Type B pancreatic cell (in vitro differentiated cells): ENCODE data around the gene BRD3OS. TPM values are rescaled to one million over a fixed set of nuclear protein-coding genes. Genes with fewer than 3 reads are reported as not detected.

Experiments
- DNase-seq: peaks from one replicate; pipeline ENCODE4 v3.0.0; 2021; ENCODE audit warnings: mixed read lengths; ENCODE audit not compliant: unreplicated experiment; ENCODE audit errors: extremely low spot score
- H3K27ac Mint-ChIP-seq: 2 replicates; pipeline ENCODE4 v1.8.0; 2021; ENCODE audit warnings: mild to moderate bottlenecking, mixed read lengths
- H3K27me3 Mint-ChIP-seq: 2 replicates; pipeline ENCODE4 v1.8.0; 2021; ENCODE audit warnings: mixed read lengths
- H3K36me3 Mint-ChIP-seq: 2 replicates; pipeline ENCODE4 v1.8.0; 2021; ENCODE audit warnings: mixed read lengths
- H3K4me1 Mint-ChIP-seq: one replicate; pipeline ENCODE4 v1.8.0; 2021; ENCODE audit warnings: mixed read lengths; ENCODE audit not compliant: unreplicated experiment
- H3K4me3 Mint-ChIP-seq: 2 replicates; pipeline ENCODE4 v1.8.0; 2021; ENCODE audit warnings: mild to moderate bottlenecking, mixed read lengths
- H3K9me3 Mint-ChIP-seq: 2 replicates; pipeline ENCODE4 v1.8.0; 2021; ENCODE audit warnings: mixed read lengths
- total RNA-seq: library from RNA; stranded (reverse); gene quantifications from 2 replicates; pipeline ENCODE4 v1.2.1, GENCODE V29; 2021; ENCODE audit warnings: low replicate concordance
- TF ChIP-seq, protein P1 (sequence below): fragments of 200-600 bp; sonication (generic); conservative IDR thresholded peaks from 2 replicates; pipeline ENCODE4 v1.5.0; 2021; ENCODE audit warnings: antibody characterized with exemption, mild to moderate bottlenecking

The BRD3OS gene
- total RNA-seq, 1 donor from 2014 or later = 24.0 TPM

DNA sequence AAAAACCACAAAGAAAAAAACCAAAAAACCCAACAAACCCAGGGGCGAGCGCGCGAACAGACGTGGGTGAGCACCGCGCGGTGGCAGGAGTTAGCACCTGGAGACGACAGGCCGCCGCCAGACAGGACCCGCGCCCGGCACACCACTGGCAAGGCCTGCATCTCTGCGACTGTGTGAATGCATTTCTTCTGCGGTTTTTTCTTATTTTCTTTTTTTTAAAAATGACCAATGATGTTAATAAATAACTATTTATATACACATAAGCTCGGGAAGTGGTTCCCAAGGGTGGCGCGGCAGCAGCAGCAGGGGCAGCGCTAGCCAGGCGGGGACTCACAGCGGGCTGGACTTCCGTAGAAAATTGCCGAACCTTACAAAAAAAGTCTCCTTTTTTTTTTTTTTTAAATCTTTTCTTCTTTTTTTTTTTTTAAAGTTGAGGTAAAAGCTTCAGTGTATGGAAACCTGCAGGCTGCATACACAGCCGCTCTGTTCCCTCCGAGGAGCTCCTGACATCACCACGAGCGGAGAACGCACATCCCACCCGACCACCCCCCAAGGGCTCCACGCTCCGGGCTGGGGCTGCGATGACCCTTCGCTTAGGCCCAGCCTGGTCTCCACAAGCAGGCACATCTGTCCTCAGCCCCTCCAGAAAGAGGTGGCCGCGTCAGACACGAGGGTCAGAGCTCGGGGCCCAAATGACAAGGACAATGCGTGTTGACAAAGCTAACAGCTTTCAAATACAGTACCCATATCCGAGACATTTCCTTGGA, 7.4 kb downstream of the BRD3OS start:
- no peaks in the 10 kb centered on the region for H3K9me3 Mint-ChIP-seq
- H3K4me3 Mint-ChIP-seq = no peak overlapping the region

DNA sequence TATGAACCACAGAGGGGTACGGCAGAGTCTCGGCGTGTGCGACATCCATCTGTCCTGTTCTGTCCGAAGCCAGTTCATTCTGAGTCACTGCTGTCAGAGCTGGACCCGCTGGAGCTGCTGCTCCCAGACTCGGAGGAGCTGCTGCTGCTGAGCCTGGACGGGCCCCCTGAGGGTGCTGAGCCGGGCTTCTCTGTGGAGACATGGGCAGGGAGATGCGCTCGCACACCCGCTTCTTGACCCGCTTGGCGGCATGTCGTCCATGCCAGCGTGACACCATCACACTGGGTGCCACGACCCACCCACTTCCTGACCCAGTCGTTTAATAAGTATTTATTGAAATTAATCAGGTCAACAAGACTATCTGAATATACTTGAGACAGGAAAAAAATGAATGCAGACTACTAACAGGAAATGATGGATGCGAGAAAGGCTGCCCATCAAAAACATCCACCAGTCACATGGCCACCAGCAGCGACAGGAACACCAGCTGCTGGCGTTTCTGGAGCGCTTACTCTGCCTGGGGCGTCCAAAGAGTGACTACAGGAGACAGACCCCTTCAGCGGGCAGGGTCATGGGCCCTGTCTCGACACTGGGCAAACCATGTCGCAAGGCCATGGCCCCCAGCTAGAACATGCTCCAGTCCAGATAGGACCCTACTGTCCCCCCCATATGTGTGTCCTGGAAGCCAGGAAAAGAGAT, 8.4 kb downstream of the BRD3OS start:
- Mint-ChIP-seq H3K27ac (no peak overlapping the region), H3K4me3 (no peak overlapping the region), H3K9me3 (no peaks in the 10 kb centered on the region), H3K27me3 (no peaks in the 10 kb centered on the region), H3K4me1 (no peaks in the 10 kb centered on the region), H3K36me3 (peaks cover 25% of the 10 kb centered on the region)
- TF ChIP-seq, protein P1, sequence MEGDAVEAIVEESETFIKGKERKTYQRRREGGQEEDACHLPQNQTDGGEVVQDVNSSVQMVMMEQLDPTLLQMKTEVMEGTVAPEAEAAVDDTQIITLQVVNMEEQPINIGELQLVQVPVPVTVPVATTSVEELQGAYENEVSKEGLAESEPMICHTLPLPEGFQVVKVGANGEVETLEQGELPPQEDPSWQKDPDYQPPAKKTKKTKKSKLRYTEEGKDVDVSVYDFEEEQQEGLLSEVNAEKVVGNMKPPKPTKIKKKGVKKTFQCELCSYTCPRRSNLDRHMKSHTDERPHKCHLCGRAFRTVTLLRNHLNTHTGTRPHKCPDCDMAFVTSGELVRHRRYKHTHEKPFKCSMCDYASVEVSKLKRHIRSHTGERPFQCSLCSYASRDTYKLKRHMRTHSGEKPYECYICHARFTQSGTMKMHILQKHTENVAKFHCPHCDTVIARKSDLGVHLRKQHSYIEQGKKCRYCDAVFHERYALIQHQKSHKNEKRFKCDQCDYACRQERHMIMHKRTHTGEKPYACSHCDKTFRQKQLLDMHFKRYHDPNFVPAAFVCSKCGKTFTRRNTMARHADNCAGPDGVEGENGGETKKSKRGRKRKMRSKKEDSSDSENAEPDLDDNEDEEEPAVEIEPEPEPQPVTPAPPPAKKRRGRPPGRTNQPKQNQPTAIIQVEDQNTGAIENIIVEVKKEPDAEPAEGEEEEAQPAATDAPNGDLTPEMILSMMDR = no peak
- no peak for DNase-seq

More for the DNA sequence above, 7.4 kb downstream of the BRD3OS start:
- no peak overlapping the region for H3K27ac Mint-ChIP-seq
- no peak for DNase-seq
- peaks cover 15% of the 10 kb centered on the region for H3K36me3 Mint-ChIP-seq
- TF ChIP-seq, protein P1 = no peak
- H3K4me1 Mint-ChIP-seq = no peaks in the 10 kb centered on the region
- H3K27me3 Mint-ChIP-seq = no peaks in the 10 kb centered on the region

DNA sequence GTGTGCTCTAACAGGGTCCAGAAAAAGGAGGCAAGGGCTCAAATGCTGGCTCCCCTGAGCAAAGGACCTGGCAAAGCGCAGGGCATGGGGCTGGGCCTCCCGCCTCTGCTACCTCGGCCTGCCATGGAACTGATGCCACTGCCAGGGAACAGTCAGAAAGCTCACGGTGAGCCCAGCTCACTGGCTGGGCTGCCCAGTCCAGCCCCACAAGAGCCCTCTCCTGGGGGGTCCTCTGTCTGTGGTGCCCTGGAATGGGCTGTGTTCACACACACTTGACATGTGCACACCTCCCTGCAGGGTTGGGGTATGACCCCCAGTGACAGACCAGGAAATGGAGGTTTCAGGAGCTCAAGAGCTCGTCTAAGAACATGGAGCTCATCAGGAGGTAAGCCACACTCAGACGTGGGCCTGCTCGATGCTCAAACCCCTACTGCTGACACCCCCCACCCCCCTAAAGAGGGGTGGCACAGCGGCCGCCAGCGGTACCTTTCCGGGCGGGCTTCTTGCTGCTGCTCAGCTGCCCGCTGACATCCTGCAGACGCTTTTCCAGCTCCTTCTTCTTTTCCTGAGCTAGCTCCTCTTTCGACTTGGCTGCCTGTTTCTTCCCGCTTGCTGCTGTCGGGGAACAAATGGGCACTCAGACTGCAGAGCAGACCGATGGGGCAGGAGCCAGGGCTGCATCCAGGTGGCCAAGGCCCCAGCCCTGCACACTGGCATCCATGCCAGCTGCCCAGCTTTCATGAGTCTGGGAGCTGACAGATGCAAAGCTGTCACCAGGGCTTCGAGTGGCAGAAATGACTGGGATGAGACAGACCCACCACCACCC, 9.1 kb downstream of the BRD3OS start:
- Mint-ChIP-seq H3K36me3 (peaks cover 32% of the 10 kb centered on the region), H3K4me1 (no peaks in the 10 kb centered on the region), H3K27me3 (no peaks in the 10 kb centered on the region), H3K27ac (no peak overlapping the region), H3K4me3 (no peak overlapping the region), H3K9me3 (no peaks in the 10 kb centered on the region)
- TF ChIP-seq, protein P1 = no peak
- no peak for DNase-seq

DNA sequence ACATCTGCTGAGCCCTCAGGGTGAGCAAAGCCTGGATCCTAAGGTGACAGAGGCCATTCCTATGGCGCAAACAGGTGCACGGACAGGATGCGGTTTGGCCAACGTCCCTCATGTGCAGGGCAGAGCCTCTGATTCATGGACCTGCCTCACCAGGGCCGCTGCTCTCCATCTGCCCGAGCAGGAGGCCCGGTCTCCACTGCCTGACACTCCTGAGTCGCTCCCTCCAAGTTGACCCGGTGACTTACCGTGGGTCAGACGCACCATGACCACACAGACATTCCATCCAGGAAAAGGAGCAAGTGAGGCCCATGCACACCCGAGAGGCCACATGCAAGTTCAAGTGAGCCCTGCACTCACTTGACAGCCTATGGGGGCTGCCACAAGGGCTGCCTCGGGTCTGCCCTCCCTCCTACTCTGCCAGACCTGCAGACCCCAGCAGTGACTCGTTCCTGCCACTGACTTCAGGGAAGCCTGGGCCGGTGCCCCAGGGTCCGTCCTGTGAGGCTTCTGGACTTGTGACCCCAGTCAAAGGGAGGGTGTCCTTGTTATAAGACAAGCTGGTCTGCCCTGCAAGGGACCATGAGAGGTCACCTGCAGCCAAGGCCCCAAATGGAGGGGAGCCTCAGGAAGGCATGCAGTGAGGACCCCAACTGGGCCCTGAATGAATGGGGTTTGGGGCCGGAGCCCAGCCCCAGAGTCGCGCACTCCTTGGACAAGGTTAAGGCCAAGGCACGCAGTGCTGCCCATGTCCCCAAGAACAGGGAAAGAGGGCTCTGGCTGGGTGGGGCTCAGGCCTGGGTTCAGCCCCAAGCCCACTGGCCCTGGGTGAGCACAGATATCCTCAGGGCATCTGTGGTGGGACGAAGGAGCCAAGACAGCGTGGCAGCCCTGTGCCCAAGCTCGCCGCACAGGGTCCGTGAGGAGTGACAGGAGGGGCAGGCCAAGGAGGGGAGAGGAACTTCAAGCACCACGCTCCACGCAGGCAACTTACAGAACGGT, 10.1 kb downstream of the BRD3OS start:
- Mint-ChIP-seq H3K4me1 (no peaks in the 10 kb centered on the region), H3K4me3 (no peak overlapping the region), H3K36me3 (peaks cover 41% of the 10 kb centered on the region), H3K27me3 (no peaks in the 10 kb centered on the region), H3K27ac (no peak overlapping the region), H3K9me3 (no peaks in the 10 kb centered on the region)
- DNase-seq = no peak
- TF ChIP-seq, protein P1 = no peak

DNA sequence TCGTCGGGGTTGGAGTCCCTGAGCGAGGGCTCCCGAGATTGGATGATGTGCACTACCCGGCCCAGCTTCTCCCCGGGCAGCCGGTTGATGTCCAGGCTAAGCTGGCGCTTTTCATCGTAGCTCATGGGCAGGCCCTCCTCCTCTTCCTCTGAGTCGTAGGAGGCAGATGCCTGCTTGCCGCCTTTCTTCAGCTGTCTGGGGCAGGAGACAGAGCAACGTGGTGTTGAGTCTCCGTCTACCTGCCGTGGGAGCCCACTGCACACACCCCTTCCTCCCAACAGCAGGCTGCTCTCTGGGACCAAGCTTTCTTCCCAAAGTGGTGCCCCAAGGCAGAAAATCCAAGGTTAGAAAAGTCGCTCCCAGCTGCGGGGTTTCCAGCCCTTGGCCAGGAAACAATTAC, 10.8 kb downstream of the BRD3OS start:
- H3K9me3 Mint-ChIP-seq = no peaks in the 10 kb centered on the region
- peaks cover 41% of the 10 kb centered on the region for H3K36me3 Mint-ChIP-seq
- no peaks in the 10 kb centered on the region for H3K4me1 Mint-ChIP-seq
- H3K27ac Mint-ChIP-seq = no peak overlapping the region
- TF ChIP-seq, protein P1 = no peak
- no peak for DNase-seq
- no peaks in the 10 kb centered on the region for H3K27me3 Mint-ChIP-seq
- H3K4me3 Mint-ChIP-seq = no peak overlapping the region
